K562 (cell line): ENCODE results near the gene RNF26. TPM values are rescaled to one million over a fixed set of nuclear protein-coding genes. Genes with fewer than 3 reads are reported as not detected.
A peak's percentile ranks its signal among the peaks of the same experiment; 100 is the strongest.

ENCODE experiments used
- MEF2A ChIP-seq: IDR thresholded peaks from 2 replicates; pipeline ENCODE4 v1.6.1; 2011; ENCODE audit warnings: low read depth, mild to moderate bottlenecking, low read length, moderate library complexity; ENCODE audit not compliant: control insufficient read depth
- PHF8 ChIP-seq: fragments of 200-600 bp; sonication (generic); IDR thresholded peaks from 2 replicates; pipeline ENCODE4 v1.6.1; 2012; ENCODE audit warnings: mixed run types, mild to moderate bottlenecking, inconsistent platforms, low read length, moderate library complexity, borderline replicate concordance
- PML ChIP-seq: IDR thresholded peaks from 2 replicates; pipeline ENCODE4 v1.6.1; 2012; ENCODE audit warnings: low read length, inconsistent platforms
- SIN3B ChIP-seq: fragments of 450-650 bp; IDR thresholded peaks from 2 replicates; pipeline ENCODE4 v1.6.1; 2017; ENCODE audit warnings: low read depth, mild to moderate bottlenecking, moderate library complexity
- SNIP1 ChIP-seq: fragments of 450-650 bp; IDR thresholded peaks from 2 replicates; pipeline ENCODE4 v1.7.1; 2017; ENCODE audit warnings: low read depth, mild to moderate bottlenecking
- polyA plus RNA-seq, 8 experiments: library from polyadenylated mRNA; depleted of rRNA in 4 of 8; stranded (reverse) in 5 of 8; unstranded in 3 of 8; fragments of >200 nt; fragmentation: Nextera tagmentation in 2 of 8; fragmentation: Illumina TruSeq in 1 of 8; extraction: Ambion mirVana in 2 of 8; extraction: Trizol in 1 of 8; gene quantifications; 2 replicates each; pipeline versions ENCODE4 v1.2.1 to v1.2.3, GENCODE V29; 2011 to 2014; ENCODE audit warnings: inconsistent platforms in 1 of 8, missing spikeins in 1 of 8
- total RNA-seq, 7 experiments: library from RNA; depleted of rRNA in 6 of 7; stranded (reverse); fragments of >200 nt in 6 of 7; fragmentation: Illumina TruSeq in 2 of 7; extraction: Trizol in 2 of 7; gene quantifications; 2 replicates each; pipeline versions ENCODE4 v1.2.1 to v1.2.3, GENCODE V29; 2011 to 2021; ENCODE audit warnings: low replicate concordance in 1 of 7
- TF ChIP-seq, protein P1 (sequence below): sonication (generic); formaldehyde crosslinking; IDR thresholded peaks from 2 replicates; pipeline ENCODE4 v1.8.1; 2023; ENCODE audit warnings: mild to moderate bottlenecking, missing genetic modification reagents
- TF ChIP-seq, protein P2 (sequence below): fragments of 450-650 bp; IDR thresholded peaks from 2 replicates; pipeline ENCODE4 v1.6.1; 2016; ENCODE audit warnings: low read depth
- TF ChIP-seq, protein P3 (sequence below): fragments of 200-800 bp; sonication (Bioruptor generic); IDR thresholded peaks from 2 replicates; pipeline ENCODE4 v1.6.1; 2016; ENCODE audit warnings: missing genetic modification characterization, missing compliant biosample characterization

Gene RNF26
- total and polyA plus RNA-seq, 9 of the 15 experiments (the other 6 are each of a cell fraction or from before 2014, with no cell fraction given), result 5.3 to 53.6 (median 12.7) TPM

DNA sequence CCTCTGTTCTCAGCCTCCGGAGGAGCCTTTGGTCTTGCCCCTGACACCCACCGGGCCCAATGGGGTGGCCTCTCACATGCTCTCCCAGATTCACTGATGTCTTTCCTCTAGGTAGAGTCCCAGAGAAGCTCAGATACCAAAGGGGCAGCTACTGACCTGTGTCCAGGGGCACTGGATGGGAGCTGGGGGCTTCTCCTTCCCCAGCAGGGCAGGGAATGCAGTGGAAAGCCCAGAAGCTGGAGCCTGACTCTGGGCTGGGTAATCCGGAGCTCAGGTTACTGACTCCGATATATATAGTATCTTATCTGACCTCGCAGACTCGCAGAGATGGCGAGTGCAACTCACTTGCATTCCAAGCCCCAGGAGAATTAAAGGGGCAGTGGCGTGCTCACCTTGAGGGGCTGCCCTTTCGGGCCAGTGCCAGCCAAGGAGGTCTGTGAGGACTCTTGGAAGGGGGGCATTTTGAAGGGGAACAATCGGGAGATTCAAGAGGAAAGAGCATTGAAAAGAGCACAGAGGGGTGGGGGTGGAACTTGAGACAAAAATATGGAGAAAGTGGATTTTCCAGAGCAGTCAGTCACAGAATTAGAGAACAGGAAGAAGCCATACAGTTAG, 44.6 kb downstream of the RNF26 start (continued):
- TF ChIP-seq, protein P1, sequence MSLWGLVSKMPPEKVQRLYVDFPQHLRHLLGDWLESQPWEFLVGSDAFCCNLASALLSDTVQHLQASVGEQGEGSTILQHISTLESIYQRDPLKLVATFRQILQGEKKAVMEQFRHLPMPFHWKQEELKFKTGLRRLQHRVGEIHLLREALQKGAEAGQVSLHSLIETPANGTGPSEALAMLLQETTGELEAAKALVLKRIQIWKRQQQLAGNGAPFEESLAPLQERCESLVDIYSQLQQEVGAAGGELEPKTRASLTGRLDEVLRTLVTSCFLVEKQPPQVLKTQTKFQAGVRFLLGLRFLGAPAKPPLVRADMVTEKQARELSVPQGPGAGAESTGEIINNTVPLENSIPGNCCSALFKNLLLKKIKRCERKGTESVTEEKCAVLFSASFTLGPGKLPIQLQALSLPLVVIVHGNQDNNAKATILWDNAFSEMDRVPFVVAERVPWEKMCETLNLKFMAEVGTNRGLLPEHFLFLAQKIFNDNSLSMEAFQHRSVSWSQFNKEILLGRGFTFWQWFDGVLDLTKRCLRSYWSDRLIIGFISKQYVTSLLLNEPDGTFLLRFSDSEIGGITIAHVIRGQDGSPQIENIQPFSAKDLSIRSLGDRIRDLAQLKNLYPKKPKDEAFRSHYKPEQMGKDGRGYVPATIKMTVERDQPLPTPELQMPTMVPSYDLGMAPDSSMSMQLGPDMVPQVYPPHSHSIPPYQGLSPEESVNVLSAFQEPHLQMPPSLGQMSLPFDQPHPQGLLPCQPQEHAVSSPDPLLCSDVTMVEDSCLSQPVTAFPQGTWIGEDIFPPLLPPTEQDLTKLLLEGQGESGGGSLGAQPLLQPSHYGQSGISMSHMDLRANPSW, result no peak
- TF ChIP-seq, protein P2, sequence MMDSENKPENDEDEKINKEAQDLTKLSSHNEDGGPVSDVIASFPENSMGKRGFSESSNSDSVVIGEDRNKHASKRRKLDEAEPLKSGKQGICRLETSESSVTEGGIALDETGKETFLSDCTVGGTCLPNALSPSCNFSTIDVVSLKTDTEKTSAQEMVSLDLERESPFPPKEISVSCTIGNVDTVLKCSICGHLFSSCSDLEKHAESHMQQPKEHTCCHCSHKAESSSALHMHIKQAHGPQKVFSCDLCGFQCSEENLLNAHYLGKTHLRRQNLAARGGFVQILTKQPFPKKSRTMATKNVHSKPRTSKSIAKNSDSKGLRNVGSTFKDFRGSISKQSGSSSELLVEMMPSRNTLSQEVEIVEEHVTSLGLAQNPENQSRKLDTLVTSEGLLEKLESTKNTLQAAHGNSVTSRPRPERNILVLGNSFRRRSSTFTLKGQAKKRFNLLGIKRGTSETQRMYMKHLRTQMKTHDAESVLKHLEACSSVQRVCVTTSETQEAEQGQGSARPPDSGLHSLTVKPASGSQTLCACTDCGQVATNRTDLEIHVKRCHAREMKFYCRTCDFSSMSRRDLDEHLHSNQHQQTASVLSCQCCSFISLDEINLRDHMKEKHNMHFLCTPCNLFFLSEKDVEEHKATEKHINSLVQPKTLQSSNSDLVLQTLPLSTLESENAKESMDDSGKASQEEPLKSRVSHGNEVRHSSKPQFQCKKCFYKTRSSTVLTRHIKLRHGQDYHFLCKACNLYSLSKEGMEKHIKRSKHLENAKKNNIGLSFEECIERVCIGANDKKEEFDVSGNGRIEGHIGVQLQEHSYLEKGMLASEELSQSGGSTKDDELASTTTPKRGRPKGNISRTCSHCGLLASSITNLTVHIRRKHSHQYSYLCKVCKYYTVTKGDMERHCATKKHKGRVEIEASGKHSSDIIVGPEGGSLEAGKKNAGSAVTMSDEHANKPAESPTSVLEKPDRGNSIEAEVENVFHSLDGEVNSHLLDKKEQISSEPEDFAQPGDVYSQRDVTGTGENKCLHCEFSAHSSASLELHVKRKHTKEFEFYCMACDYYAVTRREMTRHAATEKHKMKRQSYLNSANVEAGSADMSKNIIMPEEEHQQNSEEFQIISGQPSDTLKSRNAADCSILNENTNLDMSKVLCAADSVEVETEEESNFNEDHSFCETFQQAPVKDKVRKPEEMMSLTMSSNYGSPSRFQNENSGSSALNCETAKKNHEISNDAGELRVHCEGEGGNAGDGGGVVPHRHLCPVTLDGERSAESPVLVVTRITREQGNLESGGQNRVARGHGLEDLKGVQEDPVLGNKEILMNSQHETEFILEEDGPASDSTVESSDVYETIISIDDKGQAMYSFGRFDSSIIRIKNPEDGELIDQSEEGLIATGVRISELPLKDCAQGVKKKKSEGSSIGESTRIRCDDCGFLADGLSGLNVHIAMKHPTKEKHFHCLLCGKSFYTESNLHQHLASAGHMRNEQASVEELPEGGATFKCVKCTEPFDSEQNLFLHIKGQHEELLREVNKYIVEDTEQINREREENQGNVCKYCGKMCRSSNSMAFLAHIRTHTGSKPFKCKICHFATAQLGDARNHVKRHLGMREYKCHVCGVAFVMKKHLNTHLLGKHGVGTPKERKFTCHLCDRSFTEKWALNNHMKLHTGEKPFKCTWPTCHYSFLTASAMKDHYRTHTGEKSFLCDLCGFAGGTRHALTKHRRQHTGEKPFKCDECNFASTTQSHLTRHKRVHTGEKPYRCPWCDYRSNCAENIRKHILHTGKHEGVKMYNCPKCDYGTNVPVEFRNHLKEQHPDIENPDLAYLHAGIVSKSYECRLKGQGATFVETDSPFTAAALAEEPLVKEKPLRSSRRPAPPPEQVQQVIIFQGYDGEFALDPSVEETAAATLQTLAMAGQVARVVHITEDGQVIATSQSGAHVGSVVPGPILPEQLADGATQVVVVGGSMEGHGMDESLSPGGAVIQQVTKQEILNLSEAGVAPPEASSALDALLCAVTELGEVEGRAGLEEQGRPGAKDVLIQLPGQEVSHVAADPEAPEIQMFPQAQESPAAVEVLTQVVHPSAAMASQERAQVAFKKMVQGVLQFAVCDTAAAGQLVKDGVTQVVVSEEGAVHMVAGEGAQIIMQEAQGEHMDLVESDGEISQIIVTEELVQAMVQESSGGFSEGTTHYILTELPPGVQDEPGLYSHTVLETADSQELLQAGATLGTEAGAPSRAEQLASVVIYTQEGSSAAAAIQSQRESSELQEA, result no peak
- TF ChIP-seq MEF2A (peak; percentile 82), PHF8 (no peak; the same call in 1 of the 2 replicates), SIN3B (no peak), SNIP1 (no peak), PML (peak; percentile 41; the same call in 1 of the 2 replicates)
- TF ChIP-seq, protein P3, sequence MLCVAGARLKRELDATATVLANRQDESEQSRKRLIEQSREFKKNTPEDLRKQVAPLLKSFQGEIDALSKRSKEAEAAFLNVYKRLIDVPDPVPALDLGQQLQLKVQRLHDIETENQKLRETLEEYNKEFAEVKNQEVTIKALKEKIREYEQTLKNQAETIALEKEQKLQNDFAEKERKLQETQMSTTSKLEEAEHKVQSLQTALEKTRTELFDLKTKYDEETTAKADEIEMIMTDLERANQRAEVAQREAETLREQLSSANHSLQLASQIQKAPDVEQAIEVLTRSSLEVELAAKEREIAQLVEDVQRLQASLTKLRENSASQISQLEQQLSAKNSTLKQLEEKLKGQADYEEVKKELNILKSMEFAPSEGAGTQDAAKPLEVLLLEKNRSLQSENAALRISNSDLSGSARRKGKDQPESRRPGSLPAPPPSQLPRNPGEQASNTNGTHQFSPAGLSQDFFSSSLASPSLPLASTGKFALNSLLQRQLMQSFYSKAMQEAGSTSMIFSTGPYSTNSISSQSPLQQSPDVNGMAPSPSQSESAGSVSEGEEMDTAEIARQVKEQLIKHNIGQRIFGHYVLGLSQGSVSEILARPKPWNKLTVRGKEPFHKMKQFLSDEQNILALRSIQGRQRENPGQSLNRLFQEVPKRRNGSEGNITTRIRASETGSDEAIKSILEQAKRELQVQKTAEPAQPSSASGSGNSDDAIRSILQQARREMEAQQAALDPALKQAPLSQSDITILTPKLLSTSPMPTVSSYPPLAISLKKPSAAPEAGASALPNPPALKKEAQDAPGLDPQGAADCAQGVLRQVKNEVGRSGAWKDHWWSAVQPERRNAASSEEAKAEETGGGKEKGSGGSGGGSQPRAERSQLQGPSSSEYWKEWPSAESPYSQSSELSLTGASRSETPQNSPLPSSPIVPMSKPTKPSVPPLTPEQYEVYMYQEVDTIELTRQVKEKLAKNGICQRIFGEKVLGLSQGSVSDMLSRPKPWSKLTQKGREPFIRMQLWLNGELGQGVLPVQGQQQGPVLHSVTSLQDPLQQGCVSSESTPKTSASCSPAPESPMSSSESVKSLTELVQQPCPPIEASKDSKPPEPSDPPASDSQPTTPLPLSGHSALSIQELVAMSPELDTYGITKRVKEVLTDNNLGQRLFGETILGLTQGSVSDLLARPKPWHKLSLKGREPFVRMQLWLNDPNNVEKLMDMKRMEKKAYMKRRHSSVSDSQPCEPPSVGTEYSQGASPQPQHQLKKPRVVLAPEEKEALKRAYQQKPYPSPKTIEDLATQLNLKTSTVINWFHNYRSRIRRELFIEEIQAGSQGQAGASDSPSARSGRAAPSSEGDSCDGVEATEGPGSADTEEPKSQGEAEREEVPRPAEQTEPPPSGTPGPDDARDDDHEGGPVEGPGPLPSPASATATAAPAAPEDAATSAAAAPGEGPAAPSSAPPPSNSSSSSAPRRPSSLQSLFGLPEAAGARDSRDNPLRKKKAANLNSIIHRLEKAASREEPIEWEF, result no peak
